Fibroblast of lung (primary cell): Measurements from ENCODE around the gene NES. TPM values are rescaled to one million over a fixed set of nuclear protein-coding genes. Genes with fewer than 3 reads are reported as not detected.

Source experiments
- DNase-seq, 2 donors: peaks; one replicate each; pipeline versions ENCODE4 v3.0.0 to v3.0.0-alpha.2; 2010; ENCODE audit warnings: low read depth in 2 of 2
- H2AFZ ChIP-seq: 2 replicates; pipeline ENCODE4 v1.5.1; 2012; ENCODE audit warnings: low read length, control low read depth, inconsistent platforms
- H3K27ac ChIP-seq: 2 replicates; pipeline ENCODE4 v1.5.1; 2011; ENCODE audit warnings: low read length, control low read depth; ENCODE audit not compliant: insufficient read depth
- H3K27me3 ChIP-seq: 2 replicates; pipeline ENCODE4 v1.5.1; 2011; ENCODE audit warnings: mild to moderate bottlenecking, low read length; ENCODE audit not compliant: control insufficient read depth, insufficient read depth
- H3K36me3 ChIP-seq: 2 replicates; pipeline ENCODE4 v1.5.1; 2011; ENCODE audit warnings: low read length; ENCODE audit not compliant: control insufficient read depth, insufficient read depth
- H3K4me1 ChIP-seq: 2 replicates; pipeline ENCODE4 v1.5.1; 2011; ENCODE audit warnings: low read length; ENCODE audit not compliant: control insufficient read depth, insufficient read depth; ENCODE audit errors: extremely low read depth
- H3K4me2 ChIP-seq: 2 replicates; pipeline ENCODE4 v1.5.1; 2011; ENCODE audit warnings: low read length, control low read depth; ENCODE audit not compliant: insufficient read depth; ENCODE audit errors: extremely low read depth
- H3K4me3 ChIP-seq, 4 experiments: fragments of 200-600 bp in 1 of 4; sonication (generic) in 1 of 4; replicated peaks in 1 of 4; 2 replicates each; pipeline ENCODE4 v1.5.1; 2011 to 2016; ENCODE audit warnings: low read length in 4 of 4, low read depth in 3 of 4, mild to moderate bottlenecking in 3 of 4, control low read depth in 2 of 4, inconsistent platforms in 1 of 4, mixed read lengths in 1 of 4; ENCODE audit not compliant: insufficient read depth in 1 of 4; ENCODE audit errors: control extremely low read depth in 1 of 4
- H3K79me2 ChIP-seq: 2 replicates; pipeline ENCODE4 v1.5.1; 2012; ENCODE audit warnings: mild to moderate bottlenecking, low read length, inconsistent platforms; ENCODE audit not compliant: control insufficient read depth, insufficient read depth
- H3K9ac ChIP-seq: 2 replicates; pipeline ENCODE4 v1.5.1; 2011; ENCODE audit warnings: mild to moderate bottlenecking, low read length, control low read depth; ENCODE audit not compliant: insufficient read depth
- H3K9me3 ChIP-seq: 2 replicates; pipeline ENCODE4 v1.5.1; 2012; ENCODE audit warnings: low read depth, low read length; ENCODE audit not compliant: control insufficient read depth, insufficient read depth
- H4K20me1 ChIP-seq: 2 replicates; pipeline ENCODE4 v1.5.1; 2011; ENCODE audit warnings: low read length; ENCODE audit not compliant: control insufficient read depth, insufficient read depth; ENCODE audit errors: extremely low read depth
- EZH2 ChIP-seq: IDR thresholded peaks from 2 replicates; pipeline ENCODE4 v1.5.1; 2012; ENCODE audit warnings: low read length, control low read depth, mild to moderate bottlenecking; ENCODE audit errors: missing control alignments
- polyA plus RNA-seq, 2 donors: library from polyadenylated mRNA; depleted of rRNA in 1 of 2; stranded (reverse) in 1 of 2; unstranded in 1 of 2; fragments of >200 nt; gene quantifications; 2 replicates each; pipeline ENCODE4 v1.2.1, GENCODE V29; 2011 to 2012; ENCODE audit warnings: missing spikeins in 1 of 2
- total RNA-seq: library from RNA; depleted of rRNA; stranded (reverse); fragments of >200 nt; gene quantifications from 2 replicates; pipeline ENCODE4 v1.2.1, GENCODE V29; 2014
- TF ChIP-seq, protein P1 (sequence below), 2 donors: IDR thresholded peaks in 1 of 2; conservative IDR thresholded peaks in 1 of 2; 1 replicate in 1 of 2; 2 replicates in 1 of 2; pipeline ENCODE4 v1.5.1; 2011 to 2012; ENCODE audit warnings: low read length in 2 of 2, control low read depth in 1 of 2, inconsistent platforms in 1 of 2, low read depth in 1 of 2, mild to moderate bottlenecking in 1 of 2

Gene NES
- total and polyA plus RNA-seq, 2 donors (not counting 1 experiment from before 2014, with no cell fraction given): 34.6 to 87.4 TPM

DNA sequence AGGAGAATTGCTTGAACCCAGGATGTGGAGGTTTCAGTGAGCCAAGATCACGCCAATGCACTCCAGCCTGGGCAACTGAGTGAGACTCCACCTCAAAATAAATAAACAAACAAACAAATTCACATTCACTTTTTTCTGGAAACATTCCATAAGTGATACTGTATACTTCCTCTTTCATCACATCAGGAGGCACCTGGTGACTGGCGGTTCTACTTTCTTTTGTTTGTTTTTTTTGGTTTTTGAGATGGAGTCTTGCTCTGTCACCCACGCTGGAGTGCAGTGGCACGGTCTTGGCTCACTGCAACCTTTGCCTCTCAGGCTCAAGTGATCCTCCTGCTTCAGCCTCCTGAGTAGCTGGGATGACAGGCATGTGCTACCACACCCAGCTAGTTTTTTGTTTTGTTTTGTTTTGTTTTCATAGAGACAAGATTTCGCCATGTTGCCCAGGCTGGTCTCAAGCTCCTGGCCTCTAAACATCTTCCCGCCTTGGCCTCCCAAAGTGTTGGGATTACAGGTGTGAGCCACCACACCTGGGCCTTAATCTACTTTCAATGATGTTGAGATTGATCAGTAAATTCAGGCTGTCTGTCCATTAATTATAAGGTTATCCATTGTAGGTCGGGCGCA, 47.3 kb downstream of the NES start:
- TF ChIP-seq, protein P1, sequence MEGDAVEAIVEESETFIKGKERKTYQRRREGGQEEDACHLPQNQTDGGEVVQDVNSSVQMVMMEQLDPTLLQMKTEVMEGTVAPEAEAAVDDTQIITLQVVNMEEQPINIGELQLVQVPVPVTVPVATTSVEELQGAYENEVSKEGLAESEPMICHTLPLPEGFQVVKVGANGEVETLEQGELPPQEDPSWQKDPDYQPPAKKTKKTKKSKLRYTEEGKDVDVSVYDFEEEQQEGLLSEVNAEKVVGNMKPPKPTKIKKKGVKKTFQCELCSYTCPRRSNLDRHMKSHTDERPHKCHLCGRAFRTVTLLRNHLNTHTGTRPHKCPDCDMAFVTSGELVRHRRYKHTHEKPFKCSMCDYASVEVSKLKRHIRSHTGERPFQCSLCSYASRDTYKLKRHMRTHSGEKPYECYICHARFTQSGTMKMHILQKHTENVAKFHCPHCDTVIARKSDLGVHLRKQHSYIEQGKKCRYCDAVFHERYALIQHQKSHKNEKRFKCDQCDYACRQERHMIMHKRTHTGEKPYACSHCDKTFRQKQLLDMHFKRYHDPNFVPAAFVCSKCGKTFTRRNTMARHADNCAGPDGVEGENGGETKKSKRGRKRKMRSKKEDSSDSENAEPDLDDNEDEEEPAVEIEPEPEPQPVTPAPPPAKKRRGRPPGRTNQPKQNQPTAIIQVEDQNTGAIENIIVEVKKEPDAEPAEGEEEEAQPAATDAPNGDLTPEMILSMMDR (conservative IDR thresholded peaks at IDR 0.05 in 1 of 2, IDR thresholded peaks at IDR 0.05 in 1 of 2; ENCODE audit: low read depth in 1 of 2, low read length in 2 of 2): no peak
- TF ChIP-seq EZH2: no peak
- no peaks in the 10 kb centered on the region for H3K4me1 ChIP-seq
- H3K9me3 ChIP-seq: no peaks in the 10 kb centered on the region
- DNase-seq: no peak
- no peak overlapping the region for H3K27ac ChIP-seq
- H3K36me3 ChIP-seq: no peaks in the 10 kb centered on the region
- no peak overlapping the region for H3K9ac ChIP-seq
- H3K27me3 ChIP-seq: peaks cover 37% of the 10 kb centered on the region
- no peak overlapping the region for H3K4me3 ChIP-seq
- H3K4me2 ChIP-seq: no peak overlapping the region
- no peaks in the 10 kb centered on the region for H3K79me2 ChIP-seq
- no peak overlapping the region for H2AFZ ChIP-seq
- peaks cover 2% of the 10 kb centered on the region for H4K20me1 ChIP-seq

DNA sequence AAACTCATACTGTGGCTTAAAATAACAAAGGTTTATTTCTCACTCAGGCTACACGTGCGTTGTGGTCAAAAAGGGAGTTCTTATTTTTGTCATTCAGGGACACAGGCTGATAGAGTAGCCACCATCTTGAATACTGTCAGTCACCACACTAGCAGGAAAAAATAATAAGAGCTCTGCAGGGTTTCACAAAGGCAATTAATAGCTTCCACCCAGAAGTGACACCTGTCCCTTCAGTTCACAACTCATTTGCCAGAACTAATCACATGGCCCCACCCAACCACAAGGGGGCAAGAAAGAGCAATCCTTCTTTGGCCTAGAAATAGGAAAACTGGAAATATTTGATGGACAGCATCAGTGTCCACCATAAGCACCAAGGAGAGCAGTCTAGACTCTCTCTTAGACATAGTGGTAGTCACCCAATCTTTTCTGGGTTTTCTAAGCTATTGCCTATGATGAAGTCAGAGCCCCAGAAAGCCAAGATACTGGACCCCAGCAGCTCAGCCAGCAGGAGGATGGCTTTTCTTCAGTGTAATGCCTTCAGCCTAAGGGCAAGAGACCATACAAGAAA, 49.8 kb downstream of the NES start:
- no peak overlapping the region for H3K4me2 ChIP-seq
- H4K20me1 ChIP-seq: peaks cover 2% of the 10 kb centered on the region
- no peak for TF ChIP-seq EZH2
- TF ChIP-seq, protein P1 (conservative IDR thresholded peaks at IDR 0.05 in 1 of 2, IDR thresholded peaks at IDR 0.05 in 1 of 2; ENCODE audit: low read depth in 1 of 2, low read length in 2 of 2): peak; percentile 60 to 69
- H3K27me3 ChIP-seq: peaks cover 43% of the 10 kb centered on the region
- H3K4me1 ChIP-seq: no peaks in the 10 kb centered on the region
- H3K4me3 ChIP-seq: no peak overlapping the region
- DNase-seq: peak; percentile 29 to 37
- no peaks in the 10 kb centered on the region for H3K79me2 ChIP-seq
- H3K9ac ChIP-seq: no peak overlapping the region
- H3K27ac ChIP-seq: no peak overlapping the region
- H3K36me3 ChIP-seq: no peaks in the 10 kb centered on the region
- H2AFZ ChIP-seq: no peak overlapping the region
- no peaks in the 10 kb centered on the region for H3K9me3 ChIP-seq

GRCh38 chr1:156626079-156626438, 51.1 kb downstream of the NES start:
- H3K27me3 ChIP-seq: peaks cover 47% of the 10 kb centered on the region

More at GRCh38 chr1:156626079-156626438, 51.1 kb downstream of the NES start:
- H3K79me2 ChIP-seq: no peaks in the 10 kb centered on the region
- no peak overlapping the region for H3K27ac ChIP-seq
- H3K9ac ChIP-seq: no peak overlapping the region
- H3K4me1 ChIP-seq: no peaks in the 10 kb centered on the region
- H3K4me3 ChIP-seq: no peak overlapping the region
- no peak for DNase-seq
- no peak overlapping the region for H2AFZ ChIP-seq
- TF ChIP-seq, protein P1 (conservative IDR thresholded peaks at IDR 0.05 in 1 of 2, IDR thresholded peaks at IDR 0.05 in 1 of 2; ENCODE audit: low read depth in 1 of 2, low read length in 2 of 2): no peak
- no peak for TF ChIP-seq EZH2
- H4K20me1 ChIP-seq: no peaks in the 10 kb centered on the region
- H3K36me3 ChIP-seq: no peaks in the 10 kb centered on the region
- no peaks in the 10 kb centered on the region for H3K9me3 ChIP-seq
- H3K4me2 ChIP-seq: no peak overlapping the region
